ENCODE data around the gene TMEM178B. TPM values are rescaled to one million over a fixed set of nuclear protein-coding genes. Genes with fewer than 3 reads are reported as not detected.

Gene TMEM178B
- total and polyA plus RNA-seq, 8 donors = 0.42 to 3.0 (median 2.1) TPM

- no peaks in the 10 kb centered on the region for H3K36me3 ChIP-seq
- WGBS, 2 donors = 72 to 78% methylated on average over 6 of the region's 6 CpGs
- no peak overlapping the region for H3K27ac ChIP-seq
- FAIRE-seq (no peak), DNase-seq (no peak), ATAC-seq (no peak)
- H3K4me1 ChIP-seq = no peaks in the 10 kb centered on the region
- H3K9me3 ChIP-seq = no peaks in the 10 kb centered on the region
- TF ChIP-seq CTCF (IDR thresholded peaks at IDR 0.05) = no peak
- intact Hi-C loops (cut with DNase I) = no loop called here
- H3K27me3 ChIP-seq = no peaks in the 10 kb centered on the region
- H3K4me3 ChIP-seq = no peak overlapping the region
These were observed 388.1 kb downstream of the TMEM178B start for GRCh38 chr7:141461924-141462323.

GRCh38 chr7:141462958-141463357, 389.1 kb downstream of the TMEM178B start:
- DNase-seq (no peak), ATAC-seq (no peak), FAIRE-seq (no peak)
- Histone ChIP-seq H3K36me3 (no peaks in the 10 kb centered on the region), H3K9me3 (no peaks in the 10 kb centered on the region), H3K27me3 (no peaks in the 10 kb centered on the region), H3K4me1 (no peaks in the 10 kb centered on the region), H3K27ac (no peak overlapping the region), H3K4me3 (no peak overlapping the region)
- TF ChIP-seq CTCF (IDR thresholded peaks at IDR 0.05) = no peak
- intact Hi-C loops (cut with DNase I) = no loop called here
- WGBS, 2 donors = 45 to 59% methylated on average over 4 of the region's 4 CpGs

GRCh38 chr7:141463986-141464385, 390.1 kb downstream of the TMEM178B start:
- no peak for ATAC-seq
- intact Hi-C loops (cut with DNase I) = no loop called here
- Histone ChIP-seq H3K36me3 (no peaks in the 10 kb centered on the region), H3K4me3 (no peak overlapping the region), H3K9me3 (no peaks in the 10 kb centered on the region), H3K4me1 (no peaks in the 10 kb centered on the region), H3K27me3 (no peaks in the 10 kb centered on the region), H3K27ac (no peak overlapping the region)
- no peak for DNase-seq
- WGBS, 2 donors = 79 to 80% methylated on average over 8 of the region's 8 CpGs
- FAIRE-seq = no peak
- TF ChIP-seq CTCF (IDR thresholded peaks at IDR 0.05) = no peak

GRCh38 chr7:141464551-141464950, 390.7 kb downstream of the TMEM178B start:
- DNase-seq (no peak), ATAC-seq (no peak), FAIRE-seq (no peak)
- no peak overlapping the region for H3K4me3 ChIP-seq
- WGBS, 2 donors = 74 to 83% methylated on average over 2 of the region's 2 CpGs
- no peak for TF ChIP-seq CTCF (IDR thresholded peaks at IDR 0.05)
- no peaks in the 10 kb centered on the region for H3K27me3 ChIP-seq
- H3K27ac ChIP-seq = no peak overlapping the region
- intact Hi-C loops (cut with DNase I) = no loop called here
- H3K9me3 ChIP-seq = no peaks in the 10 kb centered on the region
- no peaks in the 10 kb centered on the region for H3K4me1 ChIP-seq
- no peaks in the 10 kb centered on the region for H3K36me3 ChIP-seq

GRCh38 chr7:141466151-141466904, 392.5 kb downstream of the TMEM178B start:
- no peak overlapping the region for H3K4me3 ChIP-seq
- ATAC-seq = no peak
- no peaks in the 10 kb centered on the region for H3K27me3 ChIP-seq
- intact Hi-C loops (cut with DNase I) = no loop called here
- H3K27ac ChIP-seq = no peak overlapping the region
- DNase-seq = no peak
- no peaks in the 10 kb centered on the region for H3K9me3 ChIP-seq
- no peaks in the 10 kb centered on the region for H3K36me3 ChIP-seq
- 61 to 68% methylated on average over 4 of the region's 4 CpGs for WGBS, 2 donors
- TF ChIP-seq CTCF (IDR thresholded peaks at IDR 0.05) = no peak
- no peaks in the 10 kb centered on the region for H3K4me1 ChIP-seq
- no peak for FAIRE-seq
